Epithelial cell of prostate (primary cell): ENCODE results near the gene RNF151.
"Not testable (repeated sequence)": the region's sequence is repeated elsewhere in the genome, so short reads cannot be mapped to it uniquely, and the experiment has no call there.

Experiments
- DNase-seq: peaks from one replicate; pipeline ENCODE4 v3.0.0-alpha.2; 2011; ENCODE audit warnings: low read depth, low spot score
- H3K27ac ChIP-seq: fragments of 450-650 bp; 2 replicates; pipeline ENCODE4 v1.5.1; 2017; ENCODE audit warnings: mild to moderate bottlenecking

RNF151 gene

GRCh38 chr16:1958715-1959268, 7.9 kb upstream of the RNF151 start:
- H3K27ac ChIP-seq: no peak overlapping the region
- DNase-seq: no peak

- peak within 1 kb of the TSS; percentile 56 for H3K27ac ChIP-seq
- no peak for DNase-seq
These were observed 7.2 kb upstream of the RNF151 start, which contains the start of gene NDUFB10 for GRCh38 chr16:1959269-1960039. Gene NDUFB10 (plus strand): TSS chr16:1959538. CDS start chr16:1959625, 87 bp downstream.

GRCh38 chr16:1960665-1961630, 5.7 kb upstream of the RNF151 start:
- peak overlapping the region; percentile 56 for H3K27ac ChIP-seq
- no peak for DNase-seq

- no peak for DNase-seq
- H3K27ac ChIP-seq: peak overlapping the region; percentile 56
These were observed 5.0 kb upstream of the RNF151 start for GRCh38 chr16:1961651-1962067.

- peak overlapping the region; percentile 94 for H3K27ac ChIP-seq
- DNase-seq: not testable (repeated sequence)
These were observed 4.2 kb upstream of the RNF151 start for GRCh38 chr16:1962161-1963153.

- no peak for DNase-seq
- peak overlapping the region; percentile 94 for H3K27ac ChIP-seq
These were observed 2.7 kb upstream of the RNF151 start for GRCh38 chr16:1963806-1964505.

GRCh38 chr16:1964506-1965395, 1.9 kb upstream of the RNF151 start, which contains the start of gene RPS2:
Gene RPS2 (minus strand): TSS chr16:1964826. CDS start chr16:1964625, 201 bp downstream.
- H3K27ac ChIP-seq: peak within 1 kb of the TSS; percentile 94
- DNase-seq: peak; percentile 90

GRCh38 chr16:1965396-1966001, 1.2 kb upstream of the RNF151 start:
- no peak for DNase-seq
- H3K27ac ChIP-seq: peak overlapping the region; percentile 94

GRCh38 chr16:1968146-1968953, 1.7 kb downstream of the RNF151 start:
- no peak overlapping the region for H3K27ac ChIP-seq
- no peak for DNase-seq

- DNase-seq: peak; percentile 52
These were observed 5.3 kb downstream of the RNF151 start, which contains the start of gene TBL3 for GRCh38 chr16:1971796-1972489. Gene TBL3 (plus strand): TSS chr16:1972053. CDS start chr16:1972165, 112 bp downstream.

GRCh38 chr16:1972490-1972877, 5.8 kb downstream of the RNF151 start:
- H3K27ac ChIP-seq: peak overlapping the region; percentile 90
- DNase-seq: no peak

More at GRCh38 chr16:1971796-1972489, 5.3 kb downstream of the RNF151 start, which contains the start of gene TBL3:
- peak within 1 kb of the TSS; percentile 90 for H3K27ac ChIP-seq

- DNase-seq: no peak
- no peak overlapping the region for H3K27ac ChIP-seq
These were observed 7.0 kb downstream of the RNF151 start for GRCh38 chr16:1973461-1974156.

- H3K27ac ChIP-seq: no peak overlapping the region
- DNase-seq: no peak
These were observed 7.8 kb downstream of the RNF151 start for GRCh38 chr16:1974157-1975070.
